NCI-H446 treated with DMSO at 0.1 percent for 48 hours (cell line): ENCODE measurements around the gene PCDHGC3.

Experiments used
- DNase-seq: peaks from one replicate; lab custom pipeline; 2025; lab: John Stamatoyannopoulos, UW

Gene PCDHGC3

GRCh38 chr5:141508440-141508797 lies 32.7 kb downstream of the PCDHGC3 start:
- DNase-seq, result no peak

DNA sequence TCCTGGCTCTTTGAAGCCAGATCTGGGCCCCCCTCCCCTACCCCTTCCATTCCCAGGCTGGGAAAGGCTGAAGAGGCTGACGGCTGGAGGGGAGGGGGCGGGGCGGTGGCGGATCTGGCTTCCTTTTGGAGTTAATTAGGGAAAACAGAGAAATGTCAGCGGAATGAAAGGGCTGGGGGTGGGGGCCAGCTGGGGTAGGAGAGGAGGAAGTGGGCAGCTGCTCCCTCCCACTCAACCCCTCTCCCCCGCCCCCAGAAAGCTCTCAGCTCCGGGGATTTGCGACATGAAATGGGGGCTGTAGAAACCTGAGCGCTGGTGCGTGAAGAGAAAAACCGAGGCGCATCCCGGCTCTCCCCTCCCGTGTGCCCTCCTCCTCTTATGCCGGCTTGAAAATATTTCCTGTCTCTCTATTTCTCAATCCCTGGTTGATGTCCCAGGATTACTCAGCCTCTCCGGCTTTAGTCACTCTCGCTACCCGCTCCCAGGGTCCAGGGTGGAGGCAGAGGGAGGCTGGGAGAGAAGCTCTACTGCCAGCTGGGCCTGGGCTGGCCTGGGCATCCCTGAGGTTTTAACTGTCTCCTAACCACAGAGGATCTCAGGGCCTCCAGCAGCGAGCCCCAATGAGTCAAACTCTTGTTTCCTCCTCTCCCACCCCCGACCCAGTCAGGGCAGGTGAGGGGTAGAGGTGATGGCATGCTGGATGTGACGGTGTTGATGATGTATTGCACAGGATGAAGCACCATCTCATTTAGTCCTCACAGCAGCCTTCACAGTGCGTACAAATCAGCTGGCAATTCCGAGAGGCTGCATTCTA lies 33.2 kb downstream of the PCDHGC3 start:
- peak; percentile 33 for DNase-seq

DNA sequence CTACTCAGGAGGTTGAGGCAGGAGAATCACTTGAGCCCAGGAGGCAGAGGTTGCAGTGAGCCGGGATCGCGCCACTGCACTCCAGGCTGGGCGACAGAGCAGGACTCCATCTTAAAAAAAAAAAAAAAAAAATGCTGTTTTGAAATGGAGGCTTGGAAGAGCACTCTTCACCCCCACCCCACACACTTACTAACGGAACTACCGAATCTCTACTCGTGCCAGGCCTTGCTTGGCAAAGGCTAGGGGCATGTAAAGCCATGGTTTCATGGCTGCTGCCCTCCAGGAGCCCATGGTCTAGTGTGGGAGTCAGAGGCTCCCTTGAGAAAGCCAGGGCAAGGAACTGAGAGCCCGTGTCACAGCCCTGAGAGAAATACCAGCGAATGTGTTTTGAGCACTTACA lies 34.4 kb downstream of the PCDHGC3 start:
- no peak for DNase-seq

- DNase-seq, result no peak
Observed at GRCh38 chr5:141510850-141511601, 35.3 kb downstream of the PCDHGC3 start.

GRCh38 chr5:141511771-141512325 lies 36.1 kb downstream of the PCDHGC3 start:
- DNase-seq, result no peak

DNA sequence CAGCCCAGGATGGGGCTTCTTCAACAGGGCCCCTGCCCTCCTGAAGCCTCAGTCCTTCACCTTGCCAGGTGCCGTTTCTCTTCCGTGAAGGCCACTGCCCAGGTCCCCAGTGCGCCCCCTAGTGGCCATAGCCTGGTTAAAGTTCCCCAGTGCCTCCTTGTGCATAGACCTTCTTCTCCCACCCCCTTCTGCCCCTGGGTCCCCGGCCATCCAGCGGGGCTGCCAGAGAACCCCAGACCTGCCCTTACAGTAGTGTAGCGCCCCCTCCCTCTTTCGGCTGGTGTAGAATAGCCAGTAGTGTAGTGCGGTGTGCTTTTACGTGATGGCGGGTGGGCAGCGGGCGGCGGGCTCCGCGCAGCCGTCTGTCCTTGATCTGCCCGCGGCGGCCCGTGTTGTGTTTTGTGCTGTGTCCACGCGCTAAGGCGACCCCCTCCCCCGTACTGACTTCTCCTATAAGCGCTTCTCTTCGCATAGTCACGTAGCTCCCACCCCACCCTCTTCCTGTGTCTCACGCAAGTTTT lies 36.7 kb downstream of the PCDHGC3 start:
- no peak for DNase-seq

- DNase-seq, result no peak
Observed at GRCh38 chr5:141512911-141513626, 37.3 kb downstream of the PCDHGC3 start.

DNA sequence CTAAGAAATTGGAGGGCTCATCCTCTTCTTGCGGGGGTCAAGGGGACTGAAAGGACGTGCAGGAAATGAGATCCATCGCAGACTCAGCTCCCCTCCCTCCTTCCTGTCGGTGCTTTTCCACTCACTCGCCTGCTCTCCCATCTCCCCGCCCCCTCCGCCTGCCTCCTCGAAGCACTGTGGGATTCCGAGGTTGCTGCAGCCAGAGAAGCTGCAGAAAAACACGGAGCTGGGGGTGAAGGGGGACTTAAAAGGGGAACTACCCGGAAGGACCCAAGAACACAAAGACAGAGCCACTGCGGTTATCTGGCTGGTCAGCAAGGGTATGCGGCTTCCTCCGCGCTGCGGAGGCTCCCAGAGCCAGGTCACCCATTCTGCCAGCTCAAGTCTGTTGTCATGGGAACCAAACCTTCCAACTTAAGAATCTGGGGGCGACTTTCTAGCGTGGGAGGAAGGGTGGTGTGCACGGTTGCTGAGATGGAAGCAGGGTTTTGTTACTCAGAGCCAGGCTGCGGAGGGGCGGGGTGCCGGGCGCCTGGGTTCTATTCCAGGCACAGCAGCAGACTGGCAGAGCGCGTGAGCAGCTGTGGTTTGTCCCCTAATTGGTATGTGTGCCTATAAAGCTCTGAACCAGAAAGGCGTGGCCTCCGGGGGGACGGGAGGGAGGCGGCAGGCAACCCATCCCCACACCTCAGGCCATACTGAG lies 38.0 kb downstream of the PCDHGC3 start:
- DNase-seq, result peak; percentile 92

DNA sequence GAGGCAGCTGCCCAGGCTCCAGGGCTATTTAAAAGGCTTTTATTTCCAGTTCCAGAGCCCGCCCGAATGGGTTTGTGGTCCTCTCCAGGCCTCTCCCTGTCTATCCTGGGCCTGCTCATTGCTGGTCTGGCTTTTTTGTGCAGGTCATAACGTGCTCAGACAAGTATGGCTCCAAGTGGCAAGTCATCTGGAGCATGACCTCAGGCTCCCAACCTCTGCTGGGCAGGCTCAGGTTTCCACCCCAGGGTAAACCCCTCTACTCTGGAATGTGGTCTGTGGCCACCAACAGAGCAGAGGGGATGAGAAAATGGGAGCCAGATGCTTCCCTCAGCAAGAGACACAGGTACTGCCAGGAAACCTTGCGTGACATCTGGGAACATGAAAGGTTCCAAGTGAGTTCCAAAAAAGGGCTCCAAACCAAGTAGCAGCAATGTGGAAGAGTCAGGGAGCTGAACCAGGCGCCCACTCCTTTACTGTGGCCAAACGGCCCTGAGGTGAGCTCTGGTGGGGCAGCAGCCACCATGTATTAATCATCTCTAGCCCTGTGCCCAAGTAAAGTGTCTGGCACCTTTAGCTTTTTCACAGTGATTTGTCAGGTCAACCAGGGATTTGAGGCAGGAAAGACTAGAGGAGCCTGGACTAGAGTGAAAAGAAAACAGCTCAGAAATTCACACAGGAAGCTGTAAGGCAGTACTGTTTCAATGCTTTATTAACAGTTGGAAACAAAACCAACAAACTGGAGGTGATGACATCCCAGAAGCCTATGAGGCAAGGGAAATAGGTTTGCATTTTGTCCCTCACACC lies 38.8 kb downstream of the PCDHGC3 start:
- DNase-seq, result peak; percentile 92

- DNase-seq, result peak; percentile 20
Observed at GRCh38 chr5:141515141-141515540, 39.4 kb downstream of the PCDHGC3 start.

DNA sequence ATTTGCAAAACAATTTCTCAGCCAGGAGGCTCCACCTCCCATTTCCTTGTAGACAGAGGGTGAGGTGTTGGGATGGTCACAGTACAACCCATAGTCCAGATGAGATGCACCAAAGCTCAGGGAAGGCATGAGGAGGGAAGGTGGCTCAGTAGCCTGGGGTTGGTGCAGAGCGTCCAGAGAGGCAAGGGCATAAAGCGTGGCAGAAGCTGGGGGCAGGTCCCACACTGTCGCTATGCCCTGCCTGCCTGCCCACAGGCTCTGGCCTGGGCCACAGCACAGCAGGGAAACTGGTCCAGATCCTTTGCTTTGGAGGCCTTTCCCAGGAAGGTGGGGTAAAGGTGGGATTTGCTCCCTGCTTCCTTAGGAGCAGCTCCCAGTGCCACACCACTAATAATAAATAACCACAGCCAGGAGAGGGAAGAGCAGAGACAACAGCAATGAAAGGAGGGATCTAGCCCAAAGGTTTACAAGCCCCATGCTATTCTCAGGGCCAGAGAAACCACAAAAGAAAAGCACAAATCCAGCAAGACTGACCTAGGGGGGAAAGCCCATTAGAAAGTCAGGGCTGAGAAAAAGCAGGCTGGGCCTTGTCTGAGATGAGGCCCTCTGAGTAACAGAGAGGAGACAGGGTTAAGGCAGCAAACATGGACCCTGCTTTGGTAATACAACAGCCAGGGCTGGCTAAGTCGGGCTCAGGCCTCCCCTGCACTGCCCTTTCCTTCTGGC lies 40.3 kb downstream of the PCDHGC3 start:
- no peak for DNase-seq

DNA sequence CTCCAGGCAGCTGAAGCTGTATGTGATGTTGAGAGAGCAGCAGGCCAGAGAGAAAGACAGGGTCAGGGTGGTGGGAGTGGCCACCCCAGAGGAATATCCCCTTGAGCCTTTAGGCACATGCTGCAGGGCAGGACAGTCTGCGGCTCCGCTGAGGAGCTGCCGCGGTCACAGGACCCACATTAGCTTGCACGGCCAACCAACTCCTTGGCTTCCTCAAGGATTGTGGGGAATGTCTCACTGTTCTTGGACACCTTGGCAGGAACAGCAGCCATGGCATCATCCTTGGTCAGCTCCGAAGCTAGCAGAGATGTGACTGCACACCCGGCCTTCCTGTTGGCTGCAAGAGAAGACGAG lies 40.9 kb downstream of the PCDHGC3 start:
- DNase-seq, result no peak

- no peak for DNase-seq
Observed at GRCh38 chr5:141517312-141517711, 41.5 kb downstream of the PCDHGC3 start.

- no peak for DNase-seq
Observed at GRCh38 chr5:141517880-141518617, 42.3 kb downstream of the PCDHGC3 start.

GRCh38 chr5:141518618-141519015 lies 42.9 kb downstream of the PCDHGC3 start:
- no peak for DNase-seq

DNA sequence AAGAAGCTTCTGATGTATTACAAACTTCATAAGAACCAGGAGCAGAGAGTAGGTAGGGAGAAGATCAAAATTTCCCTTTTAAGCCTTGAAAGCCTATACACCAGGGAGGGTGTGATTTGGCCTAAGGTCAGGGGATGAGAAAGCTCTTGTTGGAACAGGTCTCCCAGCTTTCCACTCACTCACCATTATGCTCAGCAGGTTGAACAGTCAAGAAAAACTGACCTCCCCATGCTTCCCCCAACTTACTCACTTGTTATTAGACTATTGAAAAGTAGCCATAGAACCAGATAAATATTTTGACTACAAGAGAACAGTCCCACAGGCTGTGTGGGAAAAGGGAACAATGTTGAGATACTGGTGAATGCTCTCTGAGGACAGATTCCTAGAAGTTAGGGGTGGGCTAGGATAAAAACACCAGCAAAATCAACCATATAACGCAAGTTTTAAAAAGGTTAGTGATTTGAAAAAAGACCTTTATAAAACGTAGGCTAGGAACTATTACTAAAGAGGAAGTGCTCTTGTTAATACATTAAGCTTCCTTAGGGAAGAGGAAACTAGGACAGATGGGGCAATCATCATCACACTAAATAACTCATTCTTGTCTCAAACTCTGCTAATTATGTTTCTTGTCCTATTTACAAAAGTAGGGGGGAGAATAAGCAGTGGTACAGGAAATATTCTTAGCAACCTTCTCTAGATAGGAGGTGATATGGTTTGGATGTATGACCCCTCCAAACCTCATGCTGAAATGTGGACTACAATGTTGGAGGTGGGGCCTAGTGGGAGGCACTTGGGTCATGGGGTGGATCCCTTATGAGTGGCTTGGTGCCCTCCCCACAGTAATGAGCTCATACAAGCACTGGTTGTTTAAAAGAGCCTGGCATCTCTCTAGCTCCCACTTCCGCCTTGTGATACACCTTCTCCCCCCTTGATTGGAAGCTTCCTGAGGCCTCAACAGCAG lies 44.1 kb downstream of the PCDHGC3 start:
- DNase-seq, result no peak

- DNase-seq, result peak; percentile 56
Observed at GRCh38 chr5:141521244-141521781, 45.5 kb downstream of the PCDHGC3 start.

- no peak for DNase-seq
Observed at GRCh38 chr5:141522301-141522700, 46.5 kb downstream of the PCDHGC3 start.
